ENCODE measurements around the gene DLG5. TPM values are rescaled to one million over a fixed set of nuclear protein-coding genes. Genes with fewer than 3 reads are reported as not detected.

DLG5 gene
- total RNA-seq, 1 donor from 2014 or later = 58.4 TPM

- H3K79me2 ChIP-seq (ENCODE audit: insufficient read depth, low read length) = peaks cover 98% of the 10 kb centered on the region
- no peak overlapping the region for H3K4me2 ChIP-seq (ENCODE audit: low read length)
- H3K36me3 Mint-ChIP-seq (ENCODE audit: low read depth, unreplicated experiment) = peaks cover 8% of the 10 kb centered on the region
- H3K27ac ChIP-seq (ENCODE audit: low read depth, low read length) = no peak overlapping the region
- H2AFZ ChIP-seq (ENCODE audit: low read depth, low read length) = no peak overlapping the region
- no peaks in the 10 kb centered on the region for H3K27me3 ChIP-seq (ENCODE audit: insufficient read depth, low read length)
- no peak for TF ChIP-seq EZH2 (IDR thresholded peaks at IDR 0.05; ENCODE audit: insufficient read depth, low read length)
- TF ChIP-seq, protein P1, sequence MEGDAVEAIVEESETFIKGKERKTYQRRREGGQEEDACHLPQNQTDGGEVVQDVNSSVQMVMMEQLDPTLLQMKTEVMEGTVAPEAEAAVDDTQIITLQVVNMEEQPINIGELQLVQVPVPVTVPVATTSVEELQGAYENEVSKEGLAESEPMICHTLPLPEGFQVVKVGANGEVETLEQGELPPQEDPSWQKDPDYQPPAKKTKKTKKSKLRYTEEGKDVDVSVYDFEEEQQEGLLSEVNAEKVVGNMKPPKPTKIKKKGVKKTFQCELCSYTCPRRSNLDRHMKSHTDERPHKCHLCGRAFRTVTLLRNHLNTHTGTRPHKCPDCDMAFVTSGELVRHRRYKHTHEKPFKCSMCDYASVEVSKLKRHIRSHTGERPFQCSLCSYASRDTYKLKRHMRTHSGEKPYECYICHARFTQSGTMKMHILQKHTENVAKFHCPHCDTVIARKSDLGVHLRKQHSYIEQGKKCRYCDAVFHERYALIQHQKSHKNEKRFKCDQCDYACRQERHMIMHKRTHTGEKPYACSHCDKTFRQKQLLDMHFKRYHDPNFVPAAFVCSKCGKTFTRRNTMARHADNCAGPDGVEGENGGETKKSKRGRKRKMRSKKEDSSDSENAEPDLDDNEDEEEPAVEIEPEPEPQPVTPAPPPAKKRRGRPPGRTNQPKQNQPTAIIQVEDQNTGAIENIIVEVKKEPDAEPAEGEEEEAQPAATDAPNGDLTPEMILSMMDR (IDR thresholded peaks at IDR 0.05; ENCODE audit: insufficient read depth, low read depth, low read length) = no peak
- peak overlapping the region; percentile 90 for H3K27ac Mint-ChIP-seq (ENCODE audit: unreplicated experiment)
- no peaks in the 10 kb centered on the region for H3K9me3 ChIP-seq (ENCODE audit: insufficient read depth, low read depth, low read length)
- H3K9me3 Mint-ChIP-seq (ENCODE audit: unreplicated experiment) = peaks cover 1% of the 10 kb centered on the region
- H3K27me3 Mint-ChIP-seq (ENCODE audit: low read depth, unreplicated experiment) = no peaks in the 10 kb centered on the region
- peaks cover 91% of the 10 kb centered on the region for H4K20me1 ChIP-seq (ENCODE audit: insufficient read depth, low read length)
- FAIRE-seq (no peak), DNase-seq (ENCODE audit: low read depth) (no peak)
- no peak overlapping the region for H3K9ac ChIP-seq (ENCODE audit: low read length)
- H3K4me1 Mint-ChIP-seq (ENCODE audit: low read depth, unreplicated experiment) = peaks cover 50% of the 10 kb centered on the region
- H3K4me3 ChIP-seq (ENCODE audit: insufficient read depth, low read depth, low read length) = no peak overlapping the region
- H3K4me3 Mint-ChIP-seq (ENCODE audit: unreplicated experiment) = no peak overlapping the region
- H3K4me1 ChIP-seq (ENCODE audit: insufficient read depth, low read length) = peaks cover 23% of the 10 kb centered on the region
- H3K36me3 ChIP-seq (ENCODE audit: insufficient read depth, low read length) = no peaks in the 10 kb centered on the region
These were observed 6.1 kb downstream of the DLG5 start for GRCh38 chr10:77920495-77920894.

GRCh38 chr10:77919713-77920108 lies 6.8 kb downstream of the DLG5 start:
- Mint-ChIP-seq H3K27ac (ENCODE audit: unreplicated experiment) (peak overlapping the region; percentile 90), H3K4me3 (ENCODE audit: unreplicated experiment) (no peak overlapping the region), H3K4me1 (ENCODE audit: low read depth, unreplicated experiment) (peaks cover 47% of the 10 kb centered on the region), H3K9me3 (ENCODE audit: unreplicated experiment) (peaks cover 1% of the 10 kb centered on the region), H3K27me3 (ENCODE audit: low read depth, unreplicated experiment) (no peaks in the 10 kb centered on the region), H3K36me3 (ENCODE audit: low read depth, unreplicated experiment) (peaks cover 9% of the 10 kb centered on the region)
- TF ChIP-seq EZH2 (IDR thresholded peaks at IDR 0.05; ENCODE audit: insufficient read depth, low read length) = no peak
- TF ChIP-seq, protein P1 (IDR thresholded peaks at IDR 0.05; ENCODE audit: insufficient read depth, low read depth, low read length) = no peak
- Histone ChIP-seq H2AFZ (ENCODE audit: low read depth, low read length) (no peak overlapping the region), H4K20me1 (ENCODE audit: insufficient read depth, low read length) (peaks cover 91% of the 10 kb centered on the region), H3K27ac (ENCODE audit: low read depth, low read length) (no peak overlapping the region), H3K9ac (ENCODE audit: low read length) (no peak overlapping the region), H3K4me3 (ENCODE audit: insufficient read depth, low read depth, low read length) (no peak overlapping the region), H3K79me2 (ENCODE audit: insufficient read depth, low read length) (peaks cover 97% of the 10 kb centered on the region), H3K4me2 (ENCODE audit: low read length) (peak overlapping the region; percentile 8), H3K9me3 (ENCODE audit: insufficient read depth, low read depth, low read length) (no peaks in the 10 kb centered on the region), H3K4me1 (ENCODE audit: insufficient read depth, low read length) (peaks cover 15% of the 10 kb centered on the region), H3K36me3 (ENCODE audit: insufficient read depth, low read length) (no peaks in the 10 kb centered on the region), H3K27me3 (ENCODE audit: insufficient read depth, low read length) (no peaks in the 10 kb centered on the region)
- peak; percentile 47 for DNase-seq (ENCODE audit: low read depth)
- FAIRE-seq = no peak

DNA sequence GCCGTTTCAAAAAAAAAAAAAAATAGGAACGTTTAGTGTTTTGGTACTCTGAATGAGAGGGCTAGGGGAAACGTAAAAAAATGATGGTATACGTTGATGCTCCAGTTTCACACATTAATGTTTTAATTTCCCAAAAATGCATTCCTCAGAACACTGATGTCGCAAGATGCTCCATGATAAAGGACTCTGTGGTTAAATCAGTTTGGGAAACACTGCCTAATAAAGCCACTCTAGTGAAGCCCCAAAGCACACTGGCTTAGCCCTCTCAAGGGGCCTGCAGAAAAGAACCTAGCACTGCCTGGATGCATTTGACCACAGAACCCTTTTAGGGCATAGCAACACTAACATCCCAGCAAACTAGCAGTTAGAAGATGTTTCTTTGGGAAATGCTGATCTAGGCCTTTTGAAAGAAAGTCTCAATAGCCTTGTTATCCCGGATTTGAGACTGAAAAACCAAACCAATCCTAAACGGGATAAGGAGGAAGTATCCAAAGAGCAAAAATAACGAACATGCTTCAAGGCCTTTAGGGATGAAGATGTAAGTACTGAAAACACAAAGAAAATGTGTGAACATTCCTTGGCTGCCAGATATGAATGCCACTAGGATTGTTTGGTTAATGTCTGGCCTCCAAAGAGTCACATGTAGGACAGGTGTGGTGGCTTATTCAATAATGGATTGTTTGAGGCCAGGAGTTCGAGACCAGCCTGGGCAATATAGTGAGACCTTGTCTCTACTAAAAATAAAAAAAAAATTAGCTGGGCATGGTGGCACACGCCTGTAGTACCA lies 11.0 kb downstream of the DLG5 start:
- Histone ChIP-seq H2AFZ (ENCODE audit: low read depth, low read length) (no peak overlapping the region), H3K9ac (ENCODE audit: low read length) (no peak overlapping the region), H3K4me2 (ENCODE audit: low read length) (no peak overlapping the region), H4K20me1 (ENCODE audit: insufficient read depth, low read length) (peaks cover 91% of the 10 kb centered on the region), H3K27me3 (ENCODE audit: insufficient read depth, low read length) (no peaks in the 10 kb centered on the region), H3K4me3 (ENCODE audit: insufficient read depth, low read depth, low read length) (no peak overlapping the region), H3K27ac (ENCODE audit: low read depth, low read length) (no peak overlapping the region), H3K4me1 (ENCODE audit: insufficient read depth, low read length) (peaks cover 12% of the 10 kb centered on the region), H3K9me3 (ENCODE audit: insufficient read depth, low read depth, low read length) (no peaks in the 10 kb centered on the region), H3K36me3 (ENCODE audit: insufficient read depth, low read length) (no peaks in the 10 kb centered on the region), H3K79me2 (ENCODE audit: insufficient read depth, low read length) (peaks cover 95% of the 10 kb centered on the region)
- Mint-ChIP-seq H3K4me1 (ENCODE audit: low read depth, unreplicated experiment) (peaks cover 24% of the 10 kb centered on the region), H3K4me3 (ENCODE audit: unreplicated experiment) (no peak overlapping the region), H3K27me3 (ENCODE audit: low read depth, unreplicated experiment) (no peaks in the 10 kb centered on the region), H3K36me3 (ENCODE audit: low read depth, unreplicated experiment) (peaks cover 3% of the 10 kb centered on the region), H3K27ac (ENCODE audit: unreplicated experiment) (no peak overlapping the region), H3K9me3 (ENCODE audit: unreplicated experiment) (no peaks in the 10 kb centered on the region)
- FAIRE-seq = no peak
- no peak for DNase-seq (ENCODE audit: low read depth)
- TF ChIP-seq, protein P1 (IDR thresholded peaks at IDR 0.05; ENCODE audit: insufficient read depth, low read depth, low read length) = no peak
- TF ChIP-seq EZH2 (IDR thresholded peaks at IDR 0.05; ENCODE audit: insufficient read depth, low read length) = no peak

Data from astrocyte (in vitro differentiated cells and primary cell).